ENCODE measurements around the gene FBLN2. TPM values are rescaled to one million over a fixed set of nuclear protein-coding genes. Genes with fewer than 3 reads are reported as not detected.
A peak's percentile ranks its signal among the peaks of the same experiment; 100 is the strongest.

FBLN2 gene
- polyA plus RNA-seq, 1 donor = 14.4 TPM

- Histone ChIP-seq H3K4me1 (ENCODE audit: control insufficient read depth, insufficient read depth, low read length) (peaks cover 3% of the 10 kb centered on the region), H3K4me3 (ENCODE audit: low read length) (no peak overlapping the region), H3K9me3 (ENCODE audit: control insufficient read depth, low read depth, low read length) (no peaks in the 10 kb centered on the region), H3K27ac (ENCODE audit: low read length) (no peak overlapping the region), H3K36me3 (ENCODE audit: control insufficient read depth, insufficient read depth, low read length) (no peaks in the 10 kb centered on the region), H3K27me3 (ENCODE audit: control insufficient read depth, insufficient read depth, low read length) (no peaks in the 10 kb centered on the region)
- DNase-seq = peak; percentile 23 to 28
- no CpG with 5 or more reads among the region's 21 CpGs for WGBS (ENCODE audit: insufficient coverage, low lambda C conversion rate)
These were observed 74.3 kb downstream of the FBLN2 start for GRCh38 chr3:13623101-13623654.

GRCh38 chr3:13624021-13624420 lies 75.1 kb downstream of the FBLN2 start:
- no CpG with 5 or more reads among the region's 6 CpGs for whole genome bisulfite sequencing (ENCODE audit: insufficient coverage, low lambda C conversion rate)
- H3K36me3 ChIP-seq (ENCODE audit: control insufficient read depth, insufficient read depth, low read length) = no peaks in the 10 kb centered on the region
- no peak overlapping the region for H3K27ac ChIP-seq (ENCODE audit: low read length)
- H3K4me1 ChIP-seq (ENCODE audit: control insufficient read depth, insufficient read depth, low read length) = peaks cover 3% of the 10 kb centered on the region
- H3K9me3 ChIP-seq (ENCODE audit: control insufficient read depth, low read depth, low read length) = no peaks in the 10 kb centered on the region
- no peaks in the 10 kb centered on the region for H3K27me3 ChIP-seq (ENCODE audit: control insufficient read depth, insufficient read depth, low read length)
- no peak for DNase-seq
- no peak overlapping the region for H3K4me3 ChIP-seq (ENCODE audit: low read length)

GRCh38 chr3:13624671-13625125 lies 75.8 kb downstream of the FBLN2 start:
- Histone ChIP-seq H3K4me3 (ENCODE audit: low read length) (no peak overlapping the region), H3K36me3 (ENCODE audit: control insufficient read depth, insufficient read depth, low read length) (no peaks in the 10 kb centered on the region), H3K27ac (ENCODE audit: low read length) (no peak overlapping the region), H3K27me3 (ENCODE audit: control insufficient read depth, insufficient read depth, low read length) (no peaks in the 10 kb centered on the region), H3K9me3 (ENCODE audit: control insufficient read depth, low read depth, low read length) (no peaks in the 10 kb centered on the region), H3K4me1 (ENCODE audit: control insufficient read depth, insufficient read depth, low read length) (peaks cover 3% of the 10 kb centered on the region)
- DNase-seq = no peak
- no CpG with 5 or more reads among the region's 8 CpGs for WGBS (ENCODE audit: insufficient coverage, low lambda C conversion rate)

DNA sequence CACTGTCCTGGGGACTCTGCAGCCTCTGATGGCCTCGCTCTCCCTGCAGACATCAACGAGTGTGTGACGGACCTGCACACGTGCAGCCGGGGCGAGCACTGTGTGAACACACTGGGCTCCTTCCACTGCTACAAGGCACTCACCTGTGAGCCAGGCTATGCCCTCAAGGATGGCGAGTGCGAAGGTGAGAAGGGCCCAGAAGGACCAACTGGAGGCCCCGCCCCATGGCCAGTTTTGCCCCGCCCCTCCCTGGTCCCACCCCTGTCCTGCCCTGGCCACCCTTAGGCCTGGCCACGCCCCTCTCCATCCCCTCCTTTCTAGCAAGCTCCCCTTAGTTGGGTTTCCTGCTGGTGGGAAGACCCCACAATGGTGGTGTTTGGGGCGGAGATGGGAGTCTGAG lies 77.5 kb downstream of the FBLN2 start:
- WGBS (ENCODE audit: insufficient coverage, low lambda C conversion rate) = no CpG with 5 or more reads among the region's 12 CpGs
- Histone ChIP-seq H3K36me3 (ENCODE audit: control insufficient read depth, insufficient read depth, low read length) (no peaks in the 10 kb centered on the region), H3K27me3 (ENCODE audit: control insufficient read depth, insufficient read depth, low read length) (no peaks in the 10 kb centered on the region), H3K9me3 (ENCODE audit: control insufficient read depth, low read depth, low read length) (no peaks in the 10 kb centered on the region), H3K4me3 (ENCODE audit: low read length) (no peak overlapping the region), H3K27ac (ENCODE audit: low read length) (no peak overlapping the region), H3K4me1 (ENCODE audit: control insufficient read depth, insufficient read depth, low read length) (peaks cover 3% of the 10 kb centered on the region)
- DNase-seq = no peak

GRCh38 chr3:13626915-13627460 lies 78.1 kb downstream of the FBLN2 start:
- Histone ChIP-seq H3K9me3 (ENCODE audit: control insufficient read depth, low read depth, low read length) (no peaks in the 10 kb centered on the region), H3K4me1 (ENCODE audit: control insufficient read depth, insufficient read depth, low read length) (peaks cover 3% of the 10 kb centered on the region), H3K4me3 (ENCODE audit: low read length) (no peak overlapping the region), H3K27ac (ENCODE audit: low read length) (no peak overlapping the region), H3K27me3 (ENCODE audit: control insufficient read depth, insufficient read depth, low read length) (no peaks in the 10 kb centered on the region), H3K36me3 (ENCODE audit: control insufficient read depth, insufficient read depth, low read length) (no peaks in the 10 kb centered on the region)
- no peak for DNase-seq
- WGBS (ENCODE audit: insufficient coverage, low lambda C conversion rate) = no CpG with 5 or more reads among the region's 9 CpGs

DNA sequence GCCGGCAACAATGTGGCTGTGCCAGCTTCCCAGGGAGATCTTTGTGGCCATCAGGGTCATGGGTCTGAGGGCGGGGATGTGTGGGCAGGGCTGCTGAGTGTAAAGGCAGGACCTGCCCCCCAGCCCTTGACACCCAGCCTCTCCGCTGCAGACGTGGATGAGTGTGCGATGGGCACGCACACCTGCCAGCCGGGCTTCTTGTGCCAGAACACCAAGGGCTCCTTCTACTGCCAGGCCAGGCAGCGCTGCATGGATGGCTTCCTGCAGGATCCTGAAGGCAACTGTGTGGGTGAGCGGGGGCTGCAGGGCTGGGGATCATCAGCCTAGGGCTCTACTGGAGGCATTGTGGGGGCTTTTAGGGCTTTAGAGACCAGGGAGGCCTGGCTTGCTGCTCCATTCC lies 78.8 kb downstream of the FBLN2 start:
- Histone ChIP-seq H3K27me3 (ENCODE audit: control insufficient read depth, insufficient read depth, low read length) (no peaks in the 10 kb centered on the region), H3K36me3 (ENCODE audit: control insufficient read depth, insufficient read depth, low read length) (no peaks in the 10 kb centered on the region), H3K27ac (ENCODE audit: low read length) (no peak overlapping the region), H3K9me3 (ENCODE audit: control insufficient read depth, low read depth, low read length) (no peaks in the 10 kb centered on the region), H3K4me1 (ENCODE audit: control insufficient read depth, insufficient read depth, low read length) (peaks cover 3% of the 10 kb centered on the region), H3K4me3 (ENCODE audit: low read length) (no peak overlapping the region)
- WGBS (ENCODE audit: insufficient coverage, low lambda C conversion rate) = no CpG with 5 or more reads among the region's 9 CpGs
- no peak for DNase-seq

- Histone ChIP-seq H3K27ac (ENCODE audit: low read length) (no peak overlapping the region), H3K36me3 (ENCODE audit: control insufficient read depth, insufficient read depth, low read length) (no peaks in the 10 kb centered on the region), H3K9me3 (ENCODE audit: control insufficient read depth, low read depth, low read length) (no peaks in the 10 kb centered on the region), H3K27me3 (ENCODE audit: control insufficient read depth, insufficient read depth, low read length) (no peaks in the 10 kb centered on the region), H3K4me3 (ENCODE audit: low read length) (no peak overlapping the region), H3K4me1 (ENCODE audit: control insufficient read depth, insufficient read depth, low read length) (peaks cover under 1% of the 10 kb centered on the region)
- no peak for DNase-seq
- WGBS (ENCODE audit: insufficient coverage, low lambda C conversion rate) = no CpG with 5 or more reads among the region's 10 CpGs
These were observed 79.5 kb downstream of the FBLN2 start for GRCh38 chr3:13628432-13628831.

- Histone ChIP-seq H3K36me3 (ENCODE audit: control insufficient read depth, insufficient read depth, low read length) (no peaks in the 10 kb centered on the region), H3K27me3 (ENCODE audit: control insufficient read depth, insufficient read depth, low read length) (no peaks in the 10 kb centered on the region), H3K9me3 (ENCODE audit: control insufficient read depth, low read depth, low read length) (no peaks in the 10 kb centered on the region), H3K4me1 (ENCODE audit: control insufficient read depth, insufficient read depth, low read length) (no peaks in the 10 kb centered on the region), H3K27ac (ENCODE audit: low read length) (no peak overlapping the region), H3K4me3 (ENCODE audit: low read length) (no peak overlapping the region)
- WGBS (ENCODE audit: insufficient coverage, low lambda C conversion rate) = 17% methylated on average over 1 of the region's 27 CpGs
- no peak for DNase-seq
These were observed 80.1 kb downstream of the FBLN2 start for GRCh38 chr3:13628841-13629551.

GRCh38 chr3:13629644-13630043 lies 80.7 kb downstream of the FBLN2 start:
- no peak overlapping the region for H3K4me3 ChIP-seq (ENCODE audit: low read length)
- no peak for DNase-seq
- H3K27ac ChIP-seq (ENCODE audit: low read length) = no peak overlapping the region
- H3K27me3 ChIP-seq (ENCODE audit: control insufficient read depth, insufficient read depth, low read length) = no peaks in the 10 kb centered on the region
- H3K9me3 ChIP-seq (ENCODE audit: control insufficient read depth, low read depth, low read length) = no peaks in the 10 kb centered on the region
- WGBS (ENCODE audit: insufficient coverage, low lambda C conversion rate) = 72% methylated on average over 2 of the region's 16 CpGs
- no peaks in the 10 kb centered on the region for H3K36me3 ChIP-seq (ENCODE audit: control insufficient read depth, insufficient read depth, low read length)
- no peaks in the 10 kb centered on the region for H3K4me1 ChIP-seq (ENCODE audit: control insufficient read depth, insufficient read depth, low read length)

DNA sequence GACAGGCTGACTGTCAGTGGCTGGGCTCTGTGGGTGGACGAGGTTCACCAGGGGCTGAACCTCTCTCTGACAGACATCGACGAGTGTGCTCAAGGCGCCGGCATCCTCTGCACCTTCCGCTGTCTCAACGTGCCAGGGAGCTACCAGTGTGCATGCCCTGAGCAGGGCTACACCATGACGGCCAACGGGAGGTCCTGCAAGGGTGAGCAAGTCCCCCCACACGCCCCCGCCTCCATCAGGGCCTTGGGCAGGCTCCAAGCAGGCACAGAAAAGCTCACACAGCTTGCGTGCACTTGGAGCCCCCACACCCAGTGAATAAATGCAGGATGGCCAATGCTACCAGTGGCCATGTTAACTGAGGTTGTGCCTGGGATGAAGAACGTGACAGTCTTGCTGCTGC lies 82.3 kb downstream of the FBLN2 start:
- no peak for DNase-seq
- WGBS (ENCODE audit: insufficient coverage, low lambda C conversion rate) = no CpG with 5 or more reads among the region's 13 CpGs
- no peak overlapping the region for H3K4me3 ChIP-seq (ENCODE audit: low read length)
- H3K27ac ChIP-seq (ENCODE audit: low read length) = no peak overlapping the region
- H3K9me3 ChIP-seq (ENCODE audit: control insufficient read depth, low read depth, low read length) = no peaks in the 10 kb centered on the region
- no peaks in the 10 kb centered on the region for H3K36me3 ChIP-seq (ENCODE audit: control insufficient read depth, insufficient read depth, low read length)
- H3K4me1 ChIP-seq (ENCODE audit: control insufficient read depth, insufficient read depth, low read length) = no peaks in the 10 kb centered on the region
- H3K27me3 ChIP-seq (ENCODE audit: control insufficient read depth, insufficient read depth, low read length) = no peaks in the 10 kb centered on the region
